ENCODE results near the gene ZBTB21.

ZBTB21 gene

GRCh38 chr21:41985662-41986416, 24.3 kb downstream of the ZBTB21 start:
- H3K4me3 ChIP-seq (ENCODE audit: low read depth, low read length): no peak overlapping the region
- DNase-seq (ENCODE audit: low read depth): no peak
- TF ChIP-seq MAX (IDR thresholded peaks at IDR 0.05; ENCODE audit: low read depth, low read length): no peak
- no peak for TF ChIP-seq CTCF (IDR thresholded peaks at IDR 0.05; ENCODE audit: low read depth, low read length)
- TF ChIP-seq MYC (IDR thresholded peaks at IDR 0.05; ENCODE audit: low read depth, low read length): no peak
- TF ChIP-seq POLR2A (IDR thresholded peaks at IDR 0.05; ENCODE audit: extremely low read depth, insufficient read length): no peak

GRCh38 chr21:41983229-41983628, 26.9 kb downstream of the ZBTB21 start:
- DNase-seq (ENCODE audit: low read depth): no peak
- H3K4me3 ChIP-seq (ENCODE audit: low read depth, low read length): no peak overlapping the region

GRCh38 chr21:41980561-41980960, 29.6 kb downstream of the ZBTB21 start:
- no peak for DNase-seq (ENCODE audit: low read depth)
- TF ChIP-seq MYC (IDR thresholded peaks at IDR 0.05; ENCODE audit: low read depth, low read length) (no peak), MAX (IDR thresholded peaks at IDR 0.05; ENCODE audit: low read depth, low read length) (no peak), CTCF (IDR thresholded peaks at IDR 0.05; ENCODE audit: low read depth, low read length) (no peak), POLR2A (IDR thresholded peaks at IDR 0.05; ENCODE audit: extremely low read depth, insufficient read length) (no peak)
- no peak overlapping the region for H3K4me3 ChIP-seq (ENCODE audit: low read depth, low read length)

More at GRCh38 chr21:41983229-41983628, 26.9 kb downstream of the ZBTB21 start:
- TF ChIP-seq MAX (IDR thresholded peaks at IDR 0.05; ENCODE audit: low read depth, low read length) (no peak), POLR2A (IDR thresholded peaks at IDR 0.05; ENCODE audit: extremely low read depth, insufficient read length) (no peak), CTCF (IDR thresholded peaks at IDR 0.05; ENCODE audit: low read depth, low read length) (no peak), MYC (IDR thresholded peaks at IDR 0.05; ENCODE audit: low read depth, low read length) (no peak)

GRCh38 chr21:41979751-41980369, 30.3 kb downstream of the ZBTB21 start:
- no peak overlapping the region for H3K4me3 ChIP-seq (ENCODE audit: low read depth, low read length)
- no peak for TF ChIP-seq MYC (IDR thresholded peaks at IDR 0.05; ENCODE audit: low read depth, low read length)
- TF ChIP-seq POLR2A (IDR thresholded peaks at IDR 0.05; ENCODE audit: extremely low read depth, insufficient read length): no peak
- TF ChIP-seq MAX (IDR thresholded peaks at IDR 0.05; ENCODE audit: low read depth, low read length): no peak
- no peak for TF ChIP-seq CTCF (IDR thresholded peaks at IDR 0.05; ENCODE audit: low read depth, low read length)
- DNase-seq (ENCODE audit: low read depth): no peak

GRCh38 chr21:41979335-41979734, 30.8 kb downstream of the ZBTB21 start:
- DNase-seq (ENCODE audit: low read depth): no peak
- no peak overlapping the region for H3K4me3 ChIP-seq (ENCODE audit: low read depth, low read length)
- TF ChIP-seq MAX (IDR thresholded peaks at IDR 0.05; ENCODE audit: low read depth, low read length): no peak
